NCI-H1105 (cell line): ENCODE measurements around the gene GNRHR.

Source experiments
- DNase-seq: peaks from one replicate; lab custom pipeline; 2025; lab: John Stamatoyannopoulos, UW

GNRHR gene

GRCh38 chr4:67700116-67700737 lies 54.0 kb downstream of the GNRHR start:
- no peak for DNase-seq

GRCh38 chr4:67699603-67700002 lies 54.6 kb downstream of the GNRHR start:
- DNase-seq = no peak

GRCh38 chr4:67697860-67698687 lies 56.1 kb downstream of the GNRHR start:
- no peak for DNase-seq

GRCh38 chr4:67696061-67696460 lies 58.1 kb downstream of the GNRHR start:
- no peak for DNase-seq

GRCh38 chr4:67694662-67695061 lies 59.5 kb downstream of the GNRHR start:
- DNase-seq = no peak

- DNase-seq = no peak
These were observed 62.9 kb downstream of the GNRHR start for GRCh38 chr4:67691328-67691727.
